HG02571 (cell line): ENCODE data around the gene FLNB.
"Not testable (repeated sequence)": the region's sequence is repeated elsewhere in the genome, so short reads cannot be mapped to it uniquely, and the experiment has no call there.

ENCODE experiments used
- ATAC-seq: cut with Tn5 transposase; IDR thresholded peaks from one replicate; pipeline ENCODE4 v1.9.1; 2021; ENCODE audit warnings: mild to moderate bottlenecking, moderate library complexity; ENCODE audit not compliant: unreplicated experiment

Gene FLNB

GRCh38 chr3:57981483-57982087 is 26.6 kb upstream of the FLNB start:
- no peak for ATAC-seq

DNA sequence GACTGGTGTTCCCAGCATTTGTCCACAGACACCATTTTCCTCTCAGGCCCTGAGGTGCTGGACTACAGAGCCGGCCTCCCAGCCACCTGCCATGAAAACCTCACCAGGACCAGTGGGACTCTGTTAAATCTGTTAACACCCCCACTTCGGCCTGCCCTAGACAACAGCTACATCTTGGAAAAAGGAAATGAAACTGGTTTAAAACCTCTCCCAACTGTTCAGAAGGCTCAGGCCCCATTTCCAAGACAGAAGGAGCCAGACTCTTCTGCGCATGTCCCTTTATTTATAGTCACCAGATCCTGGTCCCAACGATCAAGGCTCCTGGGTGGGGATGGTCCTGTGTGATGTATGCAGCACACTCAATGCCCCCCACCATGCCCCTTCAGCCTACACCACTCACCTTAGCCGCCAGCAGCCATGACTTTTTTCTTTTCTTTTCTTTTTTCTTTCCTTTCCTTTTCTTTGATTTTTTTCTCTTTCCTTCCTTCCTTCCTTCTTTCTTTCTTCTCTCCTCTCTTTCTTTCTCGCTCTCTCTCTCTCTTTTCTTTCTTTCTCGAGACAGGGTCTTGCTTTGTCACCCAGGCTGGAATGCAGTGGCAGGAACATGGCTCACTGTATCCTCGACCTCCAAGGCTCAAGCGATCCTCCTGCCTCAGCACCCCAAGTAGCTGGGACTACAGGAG is 25.5 kb upstream of the FLNB start:
- ATAC-seq: no peak

- ATAC-seq: peak; percentile 97
Measured at GRCh38 chr3:57983734-57984518, 24.3 kb upstream of the FLNB start.

DNA sequence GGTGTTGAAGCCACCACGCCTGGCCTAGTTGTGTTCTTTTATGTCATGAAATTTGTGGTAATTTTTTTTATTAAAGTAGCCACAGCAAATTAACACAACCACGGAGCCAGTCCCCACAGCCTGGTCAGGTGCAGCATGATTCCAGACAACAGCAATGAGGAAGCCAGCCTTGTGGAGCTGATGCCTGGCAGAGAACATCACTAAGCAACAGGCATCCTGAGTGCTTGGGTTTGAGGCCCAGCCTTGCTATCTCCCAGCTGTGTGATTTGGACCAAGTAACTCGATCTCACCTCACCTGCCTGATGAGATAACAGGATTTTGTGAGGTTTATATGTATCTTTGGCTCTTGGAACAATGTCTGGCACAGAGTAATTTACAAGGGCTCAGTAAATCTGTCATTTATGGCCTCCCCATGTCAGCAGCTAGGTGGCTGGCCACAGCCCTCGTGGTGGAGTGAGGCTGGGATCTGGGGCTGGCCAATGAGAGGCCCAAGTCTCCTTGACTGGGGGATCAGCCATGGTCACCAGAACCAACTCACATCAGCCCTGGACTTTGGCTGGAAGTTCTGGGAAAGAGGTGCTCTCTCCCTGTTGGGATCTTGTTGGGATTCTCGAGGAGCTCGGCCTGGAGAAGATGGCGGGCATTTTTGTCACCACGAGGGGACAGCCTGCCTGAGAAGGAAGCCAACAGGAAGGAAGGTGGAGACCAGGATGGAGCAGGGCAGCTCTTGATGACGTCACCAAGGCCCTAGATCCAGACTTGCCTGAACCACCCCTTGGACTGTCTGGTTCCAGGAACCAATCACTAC is 22.8 kb upstream of the FLNB start:
- no peak for ATAC-seq

DNA sequence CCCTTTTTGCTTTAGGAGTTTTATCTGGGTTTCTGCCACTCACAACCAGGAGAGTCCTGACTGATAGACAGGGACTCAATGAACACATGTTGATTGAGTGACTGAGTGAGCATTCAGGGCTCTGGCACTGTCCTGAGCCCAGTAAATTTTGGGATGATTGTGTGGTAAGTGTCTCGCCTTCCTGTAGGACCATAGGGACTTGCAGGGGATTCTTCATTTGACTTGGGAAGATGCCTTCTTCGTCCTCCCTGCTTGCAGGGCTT is 22.3 kb upstream of the FLNB start:
- ATAC-seq: no peak

- no peak for ATAC-seq
Measured at GRCh38 chr3:57986261-57986660, 22.0 kb upstream of the FLNB start.

GRCh38 chr3:57989198-57989597 is 19.0 kb upstream of the FLNB start:
- ATAC-seq: not testable (repeated sequence)

- ATAC-seq: no peak
Measured at GRCh38 chr3:57989646-57990045, 18.6 kb upstream of the FLNB start.

GRCh38 chr3:57992452-57993213 is 15.6 kb upstream of the FLNB start:
- ATAC-seq: no peak

- ATAC-seq: no peak
Measured at GRCh38 chr3:57998366-57999283, 9.6 kb upstream of the FLNB start.

DNA sequence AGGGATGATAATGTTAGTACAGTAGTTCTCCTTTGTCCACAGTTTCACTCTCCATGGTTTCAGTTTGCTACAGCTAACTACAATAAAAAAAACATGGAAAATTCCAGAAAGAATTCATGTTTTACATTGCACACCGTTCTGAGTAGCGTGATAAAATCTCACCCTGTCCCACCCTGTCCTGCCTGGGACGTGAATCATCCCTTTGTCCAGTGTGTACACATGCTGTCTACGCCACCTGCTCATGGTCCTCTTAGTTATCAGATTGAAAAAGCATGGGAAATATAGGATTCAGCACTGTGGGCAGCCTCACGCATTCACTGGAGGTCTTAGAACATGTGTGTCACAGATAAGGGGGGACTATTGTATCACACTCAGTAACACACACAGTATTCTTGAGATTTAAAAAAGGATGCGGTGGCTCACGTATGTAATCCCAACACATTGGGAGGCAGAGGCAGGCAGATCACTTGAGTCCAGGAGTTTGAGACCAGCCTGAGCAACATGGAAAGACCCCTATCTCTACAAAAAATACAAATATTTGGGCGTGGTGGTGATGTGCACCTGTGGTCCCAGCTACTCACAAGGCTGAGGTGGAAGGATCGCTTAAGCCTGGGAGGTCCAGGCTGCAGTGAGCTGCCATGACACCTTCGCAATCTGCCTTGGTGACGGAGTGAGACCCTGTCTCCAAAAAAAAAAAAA is 8.7 kb upstream of the FLNB start:
- ATAC-seq: no peak

- ATAC-seq: no peak
Measured at GRCh38 chr3:58000306-58001085, 7.7 kb upstream of the FLNB start.

DNA sequence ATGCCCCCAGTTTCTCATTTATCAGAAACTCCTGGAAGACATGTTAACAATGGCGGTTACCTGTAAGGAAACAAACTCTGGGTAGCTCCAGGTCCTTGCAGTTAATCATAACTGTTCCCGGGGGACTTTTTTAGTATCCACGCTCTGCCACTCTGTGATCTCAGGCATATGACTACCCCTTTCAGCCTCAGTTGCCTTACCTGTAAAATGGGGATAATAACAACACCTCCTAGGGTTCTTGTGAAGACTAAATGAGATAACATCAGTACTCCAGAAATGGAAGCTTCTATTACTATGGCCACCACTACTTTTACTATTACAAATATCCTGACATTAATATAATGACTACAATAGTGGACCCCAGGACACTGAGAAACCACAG is 7.1 kb upstream of the FLNB start:
- ATAC-seq: no peak

DNA sequence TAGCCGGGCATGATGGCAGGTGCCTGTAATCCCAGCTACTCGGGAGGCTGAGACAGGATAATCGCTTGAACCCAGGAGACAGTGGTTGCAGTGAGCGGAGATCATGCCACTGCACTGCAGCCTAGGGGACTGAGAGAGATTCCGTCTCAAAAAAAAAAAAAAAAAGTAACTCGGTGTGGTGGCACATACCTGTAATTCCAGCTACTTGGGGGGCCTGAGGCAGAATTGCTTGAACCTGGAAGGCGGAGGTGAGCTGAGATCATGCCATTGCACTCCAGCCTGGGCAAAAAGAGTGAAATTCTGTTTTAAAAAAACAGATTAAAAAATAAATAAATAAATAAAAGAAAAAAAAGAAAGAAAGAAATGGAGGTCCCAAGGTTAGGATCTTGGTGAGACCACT is 6.2 kb upstream of the FLNB start:
- no peak for ATAC-seq

DNA sequence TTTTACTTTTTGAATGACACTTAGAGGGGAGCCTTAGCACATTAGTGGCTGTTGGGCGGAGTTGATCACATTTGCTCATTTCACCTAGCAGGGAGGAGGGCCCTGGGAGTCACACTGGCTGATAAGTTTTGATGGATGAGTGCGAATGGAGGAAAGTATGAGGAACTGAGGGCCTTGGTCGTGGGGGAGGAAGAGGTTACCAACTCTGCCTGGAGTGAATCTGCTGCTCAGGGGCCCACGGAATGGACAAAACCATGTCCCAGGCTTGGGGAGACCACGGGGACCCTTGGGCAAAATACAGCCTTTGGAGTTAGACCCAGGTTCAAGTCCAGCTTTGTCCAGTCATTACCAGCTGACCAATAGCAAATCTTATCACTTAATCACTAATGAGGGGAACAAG is 5.1 kb upstream of the FLNB start:
- no peak for ATAC-seq

GRCh38 chr3:58004973-58005372 is 3.2 kb upstream of the FLNB start:
- no peak for ATAC-seq

DNA sequence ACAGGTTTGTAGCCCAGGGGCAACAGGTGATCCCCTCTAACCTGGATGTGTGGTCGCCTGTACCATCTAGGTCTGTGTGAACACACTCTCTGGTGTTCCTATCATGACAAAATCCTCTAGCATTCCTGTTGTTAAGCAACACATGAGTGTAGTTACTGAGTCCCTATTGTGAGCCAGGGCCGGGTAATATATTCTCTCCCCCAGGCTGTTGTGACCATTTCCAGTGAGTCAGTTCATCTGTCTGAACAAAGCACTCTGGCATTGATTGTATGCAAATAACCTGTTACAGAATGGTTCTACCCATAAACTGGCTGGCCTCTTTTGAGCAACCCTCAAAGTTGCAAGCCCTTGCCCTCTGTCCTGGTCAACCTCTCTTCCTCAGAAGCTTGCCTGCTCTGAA is 2.6 kb upstream of the FLNB start:
- ATAC-seq: no peak

DNA sequence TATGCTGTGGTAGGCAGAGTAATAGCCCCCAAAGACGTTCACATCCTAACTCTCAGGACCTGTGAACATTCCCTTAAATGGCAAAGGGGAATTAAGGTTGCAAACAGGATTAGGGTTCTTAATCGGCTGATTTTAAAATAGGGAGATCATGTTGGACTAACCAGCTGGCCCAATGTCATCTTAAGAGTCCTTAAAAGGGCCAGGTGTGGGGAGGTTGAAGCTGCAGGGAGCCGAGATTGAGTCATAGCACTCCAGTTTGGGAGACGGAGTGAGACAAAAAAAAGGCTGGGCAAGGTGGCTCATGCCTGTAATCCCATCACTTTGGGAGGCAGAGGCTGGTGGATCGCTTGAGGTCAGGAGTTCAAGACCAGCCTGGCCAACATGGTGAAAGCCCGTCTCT is 1.6 kb upstream of the FLNB start:
- ATAC-seq: no peak
